Mucosa of gallbladder (tissue), 1 donor: ENCODE measurements around the gene ATG7. TPM values are rescaled to one million over a fixed set of nuclear protein-coding genes. Genes with fewer than 3 reads are reported as not detected.
"Not testable (repeated sequence)": the region's sequence is repeated elsewhere in the genome, so short reads cannot be mapped to it uniquely, and the experiment has no call there.

Experiments used
- DNase-seq: peaks from one replicate; pipeline ENCODE4 v3.0.0-alpha.2; 2020; ENCODE audit warnings: low spot score
- total RNA-seq: library from RNA; stranded (reverse); gene quantifications from one replicate; pipeline ENCODE4 v1.2.1, GENCODE V29; 2021
- donor health status: DM: no; HTN: no; CAD: no.

Gene ATG7
- total RNA-seq, 1 donor from 2014 or later = 32.0 TPM

DNA sequence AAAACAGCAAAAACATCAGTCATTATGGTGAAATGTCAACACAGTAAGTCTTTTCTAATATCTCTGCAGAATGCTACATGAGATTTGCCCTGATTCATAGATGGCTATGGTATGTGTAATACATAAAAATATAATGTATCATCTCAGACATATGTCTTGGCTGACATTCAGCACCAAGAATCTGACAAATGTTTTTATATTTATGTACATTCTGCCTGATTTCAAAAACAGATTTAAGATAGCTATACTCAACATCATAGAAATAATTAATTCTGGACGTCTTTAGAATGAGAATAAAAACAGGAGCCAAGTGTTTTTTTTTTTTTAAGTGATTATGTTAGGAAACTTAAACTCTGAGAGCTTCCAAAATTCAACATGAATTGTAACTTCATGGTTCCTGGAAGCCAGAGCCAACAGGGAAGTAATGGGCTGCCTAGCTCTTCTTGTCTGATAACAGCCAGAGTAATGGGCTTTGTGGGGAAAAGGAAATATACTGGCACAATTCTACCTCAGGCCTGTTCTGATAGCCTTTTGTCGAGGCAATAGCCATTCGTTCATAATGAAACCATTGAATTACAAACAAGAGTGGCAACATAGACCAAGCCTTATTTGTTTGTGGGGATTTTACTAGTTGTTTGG is 187.1 kb downstream of the ATG7 start:
- DNase-seq = no peak

DNA sequence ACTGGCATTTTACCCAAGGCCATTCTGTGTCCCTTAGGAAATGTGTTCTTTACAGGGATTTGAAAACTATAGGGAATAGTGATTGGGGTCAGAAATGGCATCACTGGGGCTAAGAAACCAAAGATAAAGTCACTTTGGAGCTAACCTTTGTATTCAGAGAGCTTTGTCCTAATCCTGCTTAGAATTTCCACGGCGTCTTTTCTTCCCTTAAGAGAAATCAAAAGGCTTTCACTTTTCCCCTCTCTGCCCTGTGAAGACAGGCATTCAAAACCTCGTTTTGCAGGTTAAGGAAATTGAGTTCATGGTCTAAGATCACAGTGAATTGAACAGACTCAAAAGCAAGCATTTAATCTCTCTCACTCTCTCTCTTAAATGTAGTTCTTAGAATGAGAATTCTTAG is 189.0 kb downstream of the ATG7 start:
- DNase-seq = no peak

DNA sequence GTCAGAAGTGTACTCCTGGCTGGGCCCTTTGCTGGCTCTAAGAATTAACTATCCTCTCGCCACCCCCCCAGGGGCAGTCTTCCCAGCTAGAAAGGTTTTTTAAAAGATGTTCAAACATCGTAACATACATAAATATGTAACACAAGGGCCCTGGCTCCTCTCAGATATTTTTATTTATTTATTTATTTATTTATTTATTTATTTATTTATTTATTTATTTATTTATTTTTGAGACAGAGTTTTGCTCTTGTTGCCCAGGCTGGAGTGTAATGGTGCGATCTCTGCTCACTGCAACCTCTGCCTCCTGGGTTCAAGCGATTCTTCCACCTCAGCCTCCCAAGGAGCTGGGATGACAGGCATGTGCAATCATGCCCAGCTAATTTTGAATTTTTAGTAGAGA is 190.5 kb downstream of the ATG7 start:
- DNase-seq = not testable (repeated sequence)

DNA sequence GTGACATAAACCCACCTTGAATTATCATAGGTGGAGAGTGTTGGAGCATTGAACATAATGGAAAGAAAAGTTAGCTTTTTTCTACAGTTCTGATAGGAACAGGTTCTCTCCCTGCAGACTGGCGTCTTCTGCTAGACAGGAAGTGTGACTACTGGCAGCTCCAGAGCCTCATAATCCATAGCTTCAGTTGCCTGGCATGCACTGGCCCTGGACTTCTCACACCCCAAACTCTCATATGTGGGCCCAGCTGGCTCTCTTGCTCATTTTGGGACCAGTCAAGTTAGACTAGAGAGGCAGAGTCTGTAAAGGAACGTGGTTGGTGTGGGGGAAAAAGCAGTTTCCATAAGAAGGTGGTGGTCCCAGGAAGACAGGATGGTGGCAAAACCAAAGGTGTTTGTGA is 191.4 kb downstream of the ATG7 start:
- DNase-seq = no peak

DNA sequence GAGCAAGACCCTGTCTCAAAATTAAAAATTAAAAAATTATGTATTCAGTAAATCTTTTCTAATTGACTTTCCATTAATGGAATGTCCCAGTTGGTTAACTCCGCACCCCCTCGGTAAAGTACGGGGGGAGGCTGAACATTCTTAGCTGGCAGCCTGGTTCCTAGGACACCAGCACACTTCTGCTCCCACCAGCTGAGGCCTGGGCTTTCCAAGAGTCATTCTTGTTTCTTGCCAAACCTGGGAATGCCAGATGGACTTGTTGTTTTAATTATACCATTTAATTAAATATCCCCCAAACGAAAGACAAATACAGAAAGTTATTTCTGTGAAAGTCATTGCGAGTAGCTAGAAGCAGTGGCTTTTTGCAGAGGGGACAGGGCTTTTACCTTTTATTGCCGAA is 192.2 kb downstream of the ATG7 start:
- DNase-seq = no peak

DNA sequence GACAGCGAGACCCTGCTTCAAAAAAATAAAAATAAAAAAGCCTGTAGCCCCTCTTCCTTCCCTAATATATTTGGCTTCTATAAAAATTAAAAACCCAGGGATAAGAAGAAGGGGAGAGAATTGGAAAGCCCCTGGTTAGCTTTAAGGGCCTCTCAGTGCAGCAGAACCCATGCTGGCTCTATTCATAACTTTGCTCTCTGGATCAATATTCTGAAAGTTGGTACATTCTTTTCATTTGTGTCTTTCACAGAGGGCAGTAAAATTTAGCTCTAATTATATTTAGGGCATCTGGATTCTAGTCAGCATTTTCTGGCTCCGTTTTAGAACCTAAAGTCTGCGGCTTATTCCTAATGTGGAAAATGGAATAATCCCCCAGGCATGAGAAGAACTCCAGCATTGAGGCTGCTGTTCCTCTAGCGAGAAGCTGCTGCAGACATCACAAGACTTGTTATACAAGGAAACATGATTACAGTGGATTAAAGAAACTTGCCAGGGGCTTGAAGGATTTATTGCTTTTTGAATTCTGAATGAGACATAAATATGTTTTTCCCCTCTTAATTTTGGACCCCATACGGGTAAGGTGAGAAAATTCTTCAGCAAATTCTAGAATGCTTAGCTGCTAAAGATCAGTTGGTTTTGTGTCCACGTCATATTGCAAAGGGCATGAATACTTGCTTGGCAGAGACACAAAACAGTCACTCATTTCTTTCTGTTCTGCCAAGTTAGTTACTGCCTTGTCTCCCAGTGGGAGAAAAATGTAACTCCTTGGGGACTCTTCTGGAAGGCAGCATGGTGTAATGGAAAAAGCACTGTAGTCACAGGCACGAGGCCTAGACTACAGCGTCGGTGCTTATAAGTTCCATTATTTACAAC is 193.8 kb downstream of the ATG7 start:
- peak; percentile 47 for DNase-seq

DNA sequence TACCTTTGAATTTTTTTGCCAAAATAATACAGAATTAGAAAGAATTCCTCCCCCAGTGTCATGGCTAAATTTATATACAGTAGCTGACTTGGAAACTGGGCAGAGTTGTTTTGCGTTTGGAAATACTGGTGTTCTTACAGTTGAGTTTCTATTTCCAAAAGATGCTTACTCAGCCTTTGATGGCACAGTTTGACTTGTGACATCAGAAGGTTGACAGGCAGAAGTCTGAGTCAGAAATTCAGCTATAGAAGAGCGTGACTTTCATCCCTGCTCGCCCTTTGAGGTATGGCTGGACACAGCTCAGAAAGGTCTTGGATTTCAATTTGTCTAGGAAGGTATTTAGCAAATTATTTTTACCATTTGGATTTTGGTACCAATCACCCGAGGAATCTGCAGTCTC is 195.7 kb downstream of the ATG7 start:
- no peak for DNase-seq

DNA sequence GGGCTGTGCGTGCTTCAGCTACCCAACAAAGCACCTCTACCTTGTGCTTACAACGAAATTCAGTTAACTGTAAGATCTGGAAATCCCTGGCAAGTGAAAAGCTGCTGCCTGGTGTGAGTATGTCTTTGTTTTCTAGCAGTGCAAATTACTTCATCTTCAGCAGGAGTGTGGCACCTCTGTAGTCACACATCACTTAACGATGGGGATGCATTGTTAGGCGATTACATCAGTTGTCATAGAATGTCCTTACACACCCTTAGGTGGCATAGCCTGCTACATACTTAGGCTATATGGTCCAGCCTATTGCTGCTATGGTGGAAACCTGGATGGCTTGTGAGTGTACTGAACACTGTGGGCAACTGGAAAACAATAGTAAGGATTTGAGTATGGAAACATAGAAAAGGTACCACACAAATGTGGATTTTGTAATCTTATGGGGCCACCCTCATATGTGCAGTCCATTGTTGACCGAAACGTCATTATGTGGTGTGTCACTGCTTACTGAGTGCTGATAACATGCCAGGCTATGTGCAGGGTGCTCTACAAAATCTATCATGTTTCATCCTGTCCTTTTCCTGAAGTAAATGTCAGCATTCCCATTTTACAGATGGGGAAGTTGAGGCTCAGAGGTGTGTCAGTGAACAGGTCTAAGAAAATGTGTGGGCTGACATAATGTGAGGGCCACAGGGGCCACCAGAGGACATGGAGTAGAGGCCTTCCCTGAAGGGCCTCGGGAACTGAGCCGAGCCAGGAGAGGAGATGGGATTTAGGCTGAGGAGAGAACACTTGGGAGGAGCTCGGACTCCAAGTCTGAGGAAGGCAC is 198.0 kb downstream of the ATG7 start:
- DNase-seq = no peak

DNA sequence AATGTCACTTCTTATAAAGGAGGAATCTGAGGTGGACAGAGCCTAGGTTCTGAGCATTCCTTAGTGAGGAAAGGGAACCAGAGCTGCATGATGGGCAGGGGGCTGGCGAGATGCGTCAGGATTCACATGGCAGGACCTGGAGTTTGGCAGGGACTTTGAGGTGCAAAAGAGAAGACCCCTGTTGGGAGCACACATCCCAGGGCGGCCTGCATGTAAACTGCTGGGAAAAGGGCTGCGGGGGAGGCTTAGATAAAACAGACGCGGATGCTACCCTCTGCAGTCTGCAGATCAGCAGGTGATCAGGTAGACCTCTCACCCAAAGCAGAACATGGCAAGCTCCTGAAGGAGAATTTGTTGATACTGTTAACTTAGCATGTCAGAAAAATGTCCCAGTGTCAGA is 203.1 kb downstream of the ATG7 start:
- DNase-seq = no peak

DNA sequence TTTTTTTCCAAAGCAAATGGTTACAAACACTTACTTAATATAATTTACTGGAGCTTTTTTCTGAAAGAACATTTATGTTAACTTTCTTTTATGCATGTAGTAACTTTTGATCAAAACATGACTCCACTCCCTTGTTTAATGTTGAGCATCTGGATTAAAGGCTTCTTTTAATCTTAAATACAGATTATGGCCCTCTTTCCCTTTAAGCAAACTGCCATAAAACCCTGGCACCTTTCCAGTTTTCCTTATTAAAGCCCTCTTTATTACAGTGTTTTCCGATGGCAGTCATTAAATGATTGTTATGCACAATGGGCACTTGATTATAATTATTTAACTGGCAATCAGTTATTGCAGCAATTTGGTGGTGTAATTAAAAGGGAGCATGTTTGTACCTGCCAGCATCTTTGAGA is 204.5 kb downstream of the ATG7 start:
- DNase-seq = no peak

DNA sequence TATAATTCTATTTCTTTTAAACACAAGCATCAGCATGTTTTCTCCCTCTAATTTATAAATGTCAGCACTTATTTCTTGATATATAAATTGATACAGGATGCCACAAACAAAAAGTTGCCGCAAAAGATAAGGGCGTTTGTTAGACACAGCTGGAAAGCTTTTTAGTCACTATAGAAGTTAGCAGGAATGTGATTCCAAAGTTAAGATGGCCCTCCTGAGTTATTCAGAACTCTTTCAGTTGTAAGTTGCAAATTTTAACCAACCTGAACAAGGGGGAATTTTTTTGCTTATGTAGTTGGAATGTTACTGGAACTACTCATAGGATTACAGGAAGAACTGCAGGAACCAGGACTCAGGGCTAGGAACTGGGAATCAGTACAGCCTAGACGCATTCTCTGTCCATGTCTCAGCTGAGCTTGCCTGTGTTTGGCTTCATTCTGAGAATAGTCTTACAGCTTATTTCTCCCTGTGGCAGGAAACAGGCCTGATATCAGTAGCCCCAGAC is 205.3 kb downstream of the ATG7 start:
- peak; percentile 27 for DNase-seq

DNA sequence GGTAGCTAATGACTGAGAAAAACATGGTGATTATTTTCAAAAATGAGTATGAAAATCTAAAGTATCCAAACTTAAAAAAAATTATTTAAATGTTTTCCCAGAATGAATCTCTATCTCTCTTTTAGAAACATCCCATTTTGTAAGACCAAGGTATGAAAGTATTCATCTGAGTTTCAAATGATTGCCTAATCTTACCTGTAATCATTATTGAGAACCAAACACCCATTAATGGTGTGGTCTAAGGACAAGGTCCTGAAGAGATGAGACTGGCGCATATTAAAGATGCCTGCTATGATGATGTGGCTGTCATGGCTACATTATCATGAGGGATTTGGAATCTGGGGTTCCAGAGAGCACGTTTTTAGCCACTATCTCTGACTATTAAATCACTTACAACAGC is 206.0 kb downstream of the ATG7 start:
- DNase-seq = no peak

DNA sequence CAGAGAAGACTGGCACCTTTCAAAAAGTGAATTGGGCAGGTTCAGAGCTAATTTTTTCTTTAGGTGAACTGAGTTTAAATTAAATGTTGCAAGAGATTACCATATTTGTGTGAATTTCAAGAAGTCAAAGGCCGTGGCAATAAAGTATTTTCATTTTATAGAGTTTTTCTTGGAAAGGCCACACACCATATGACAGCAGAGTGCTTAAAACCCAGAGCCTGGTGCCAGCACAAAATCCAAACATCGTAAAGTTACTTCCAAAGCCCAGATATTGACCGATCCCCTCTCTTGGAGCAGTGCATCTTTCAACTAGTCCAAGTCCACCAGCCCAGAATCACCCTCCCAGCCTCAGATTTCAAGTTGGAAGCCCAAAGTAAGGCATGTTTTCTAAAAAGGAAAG is 207.0 kb downstream of the ATG7 start:
- DNase-seq = no peak

DNA sequence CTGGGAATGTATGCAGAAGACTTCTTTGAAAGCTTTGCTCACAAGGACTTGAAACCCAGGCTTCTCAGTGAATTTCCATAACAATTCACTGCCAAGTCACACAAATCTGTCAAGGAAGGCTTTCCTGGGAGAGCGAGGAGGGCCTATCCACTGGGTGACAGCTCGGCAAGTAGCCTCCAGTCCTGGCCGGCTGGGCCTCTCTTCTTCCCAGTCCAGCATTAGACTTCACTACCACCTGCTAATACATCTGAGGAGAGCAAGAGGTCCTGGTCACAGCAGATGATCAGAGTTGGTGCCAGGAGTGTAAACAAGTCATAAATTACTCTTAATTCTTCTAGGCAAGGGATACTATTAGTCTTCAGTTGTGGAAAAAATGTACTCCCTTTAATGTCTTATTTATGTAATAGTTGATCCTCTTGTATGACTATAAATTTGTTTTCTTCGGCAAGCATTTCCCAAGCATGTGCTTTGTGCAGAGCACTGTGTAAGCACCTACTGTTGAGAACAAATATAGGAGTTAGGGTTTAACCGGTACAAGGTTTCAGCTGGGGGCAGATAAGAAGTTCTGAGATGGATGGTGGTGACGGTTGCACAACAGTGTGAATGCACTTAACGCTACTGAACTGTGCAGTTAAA is 208.6 kb downstream of the ATG7 start:
- DNase-seq = no peak

DNA sequence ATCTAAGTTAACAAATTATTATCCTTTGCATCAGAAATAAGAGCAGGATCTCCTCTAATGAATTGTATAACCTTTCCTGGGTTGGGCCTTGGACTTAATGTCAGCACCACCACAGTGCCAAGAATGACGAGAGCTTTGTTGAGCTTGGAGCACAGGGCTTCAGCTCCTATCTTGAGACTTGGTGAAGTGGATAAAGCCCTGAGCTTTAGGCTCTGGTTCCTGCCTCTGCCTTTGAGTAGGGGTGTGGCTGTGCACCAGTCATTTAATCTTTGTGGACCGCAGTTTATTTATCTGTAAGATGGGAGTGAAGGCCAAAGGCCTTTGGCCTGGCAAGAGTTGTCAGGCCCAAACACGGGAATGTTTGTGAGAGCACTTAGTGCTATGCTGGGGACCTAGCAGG is 209.4 kb downstream of the ATG7 start:
- no peak for DNase-seq

DNA sequence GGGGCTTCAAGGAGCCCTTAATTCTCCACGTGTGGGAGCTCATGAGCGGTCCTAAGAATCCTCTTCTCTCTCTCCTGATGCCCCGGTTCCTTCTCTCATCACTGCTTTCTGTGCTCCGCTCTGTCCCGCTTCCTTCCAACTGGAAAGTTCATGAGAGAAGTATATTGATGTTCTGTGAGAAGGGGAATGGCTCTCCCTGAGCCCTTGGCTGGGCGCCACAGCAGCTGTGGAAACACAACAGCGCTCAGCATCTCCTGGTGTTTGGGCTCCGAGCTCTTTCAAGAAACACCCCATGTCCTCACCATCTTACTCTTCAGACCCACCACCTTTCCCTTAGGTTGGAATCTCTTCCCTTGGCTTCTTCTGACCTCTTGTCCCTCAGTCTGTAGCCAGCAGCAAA is 209.8 kb downstream of the ATG7 start:
- peak; percentile 31 for DNase-seq

DNA sequence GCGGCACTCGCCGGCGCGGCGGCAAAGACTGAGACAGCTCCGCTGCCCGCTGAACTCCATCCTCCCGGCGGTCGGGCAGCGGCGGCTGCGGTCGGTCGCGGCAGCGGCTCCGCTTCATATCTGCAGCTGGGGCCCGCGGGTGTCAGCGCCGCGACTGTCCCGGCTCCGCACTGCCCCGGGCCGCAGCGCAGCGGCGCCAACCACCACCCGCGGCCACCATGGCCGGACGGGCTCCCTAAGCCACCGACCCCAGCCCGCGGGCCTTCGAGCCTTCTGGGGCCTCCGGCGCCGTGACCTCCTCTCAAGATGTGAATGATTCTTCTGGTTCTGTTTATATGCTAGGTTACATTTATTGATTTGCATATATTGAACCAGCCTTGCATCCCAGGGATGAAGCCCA is 216.2 kb downstream of the ATG7 start:
- not testable (repeated sequence) for DNase-seq

DNA sequence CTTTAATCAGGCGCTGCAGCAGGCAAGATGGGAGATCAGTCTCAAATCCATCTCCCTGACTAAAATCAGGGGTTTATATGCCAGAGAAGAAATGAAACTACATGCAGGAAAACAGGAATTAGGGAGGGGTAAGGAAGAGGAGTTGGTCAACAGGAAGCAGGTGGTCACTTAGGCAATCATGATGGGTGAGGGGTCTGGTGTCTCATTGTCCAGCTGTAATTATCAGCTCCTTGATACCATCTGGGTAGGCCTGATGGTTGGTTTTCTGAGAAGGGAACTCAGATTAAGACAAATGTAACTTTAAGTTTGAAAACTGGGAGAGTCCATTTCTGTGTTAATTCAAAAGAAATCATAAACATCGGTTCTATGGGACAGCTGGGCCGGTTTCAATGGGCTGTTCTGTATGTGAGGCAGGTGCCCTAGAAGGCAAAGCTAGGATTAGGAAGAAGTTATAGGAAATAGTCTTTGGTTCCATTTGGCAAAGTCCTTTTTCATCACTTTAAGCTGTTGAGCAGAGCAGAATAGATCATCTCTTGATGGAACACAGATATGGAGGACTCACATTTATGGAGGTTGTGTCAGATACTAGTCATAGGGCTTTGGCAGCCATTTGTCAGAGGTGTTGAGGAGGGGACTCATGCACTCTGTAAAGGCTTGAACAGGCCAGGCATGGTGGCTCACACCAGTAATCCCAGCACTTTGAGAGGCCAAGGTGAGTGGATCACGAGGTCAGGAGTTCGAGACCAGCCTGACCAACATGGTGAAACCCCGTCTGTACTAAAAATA is 222.1 kb downstream of the ATG7 start:
- no peak for DNase-seq

DNA sequence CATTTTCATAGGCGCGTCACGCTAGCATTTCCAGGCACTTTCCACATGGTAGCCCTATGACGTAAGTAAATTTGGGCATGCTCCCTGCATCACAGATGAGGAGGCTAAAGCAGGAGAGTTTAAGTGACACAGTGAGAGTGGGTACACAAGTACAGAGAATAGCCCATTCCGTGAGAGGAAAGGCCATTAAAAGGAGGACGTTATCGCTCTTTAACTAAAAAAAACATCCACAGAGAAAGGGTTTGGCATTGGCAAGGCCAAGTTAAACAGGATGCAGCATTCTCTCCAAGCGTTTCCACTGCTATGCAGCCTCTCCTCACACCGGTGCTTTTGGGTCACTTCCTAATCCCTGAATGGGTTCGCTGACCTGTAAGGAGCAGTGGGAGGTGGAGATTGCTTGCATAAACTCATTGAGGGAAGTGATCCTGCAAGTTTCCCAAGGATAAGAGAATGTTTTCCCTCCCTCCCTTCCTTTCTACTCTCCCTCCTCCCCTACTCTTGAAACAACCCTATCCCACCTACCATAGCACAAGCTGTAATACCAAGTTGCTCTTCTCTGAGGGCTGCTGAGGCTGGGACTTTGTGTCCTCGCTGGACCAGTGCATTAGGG is 223.9 kb downstream of the ATG7 start:
- no peak for DNase-seq

DNA sequence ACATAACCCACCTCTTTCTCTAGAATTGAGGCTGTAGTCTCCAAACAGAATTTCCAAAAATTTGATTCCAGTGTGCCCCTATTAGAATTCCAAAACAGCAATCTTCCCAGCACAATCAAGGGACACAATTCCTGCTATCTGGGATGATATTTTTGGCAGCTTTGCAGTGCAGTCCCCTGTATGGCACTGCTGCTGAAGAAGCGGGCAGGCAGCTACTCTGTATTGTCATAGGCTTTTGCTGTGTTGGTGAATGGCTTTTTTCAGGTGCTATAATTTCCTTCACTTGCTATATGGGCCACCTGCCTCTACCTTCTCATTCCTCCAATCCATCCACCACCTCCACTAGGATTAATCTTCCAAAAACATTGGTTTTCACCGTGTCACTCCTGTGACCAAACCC is 226.0 kb downstream of the ATG7 start:
- DNase-seq = no peak

DNA sequence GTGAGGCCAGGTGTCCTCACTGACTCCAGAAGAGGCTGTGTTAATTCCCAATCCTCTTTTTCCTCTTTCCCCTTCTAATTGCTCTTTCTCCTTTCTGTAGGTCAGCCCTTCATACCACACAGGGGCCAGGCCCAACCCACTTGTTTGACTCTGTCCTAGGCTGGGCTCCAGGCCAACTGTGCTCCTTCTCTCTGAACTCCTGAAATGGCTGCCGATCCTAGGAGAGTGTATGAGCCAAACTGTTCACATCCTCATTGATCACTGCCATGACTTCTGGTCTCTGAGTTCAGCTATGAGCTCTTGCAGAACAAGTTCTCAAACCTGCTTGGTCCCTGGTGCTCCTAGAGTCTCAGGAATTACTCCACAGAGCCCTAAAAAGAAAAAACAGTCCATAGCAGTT is 226.4 kb downstream of the ATG7 start:
- peak; percentile 81 for DNase-seq
